Epithelial cell of prostate (primary cell): ENCODE results near the gene TROAP.

ENCODE experiments used
- DNase-seq: peaks from one replicate; pipeline ENCODE4 v3.0.0-alpha.2; 2011; ENCODE audit warnings: low read depth, low spot score
- H3K27ac ChIP-seq: fragments of 450-650 bp; 2 replicates; pipeline ENCODE4 v1.5.1; 2017; ENCODE audit warnings: mild to moderate bottlenecking

Gene TROAP

GRCh38 chr12:49340971-49341776 is 18.1 kb downstream of the TROAP start:
- no peak for DNase-seq
- H3K27ac ChIP-seq, result no peak overlapping the region

DNA sequence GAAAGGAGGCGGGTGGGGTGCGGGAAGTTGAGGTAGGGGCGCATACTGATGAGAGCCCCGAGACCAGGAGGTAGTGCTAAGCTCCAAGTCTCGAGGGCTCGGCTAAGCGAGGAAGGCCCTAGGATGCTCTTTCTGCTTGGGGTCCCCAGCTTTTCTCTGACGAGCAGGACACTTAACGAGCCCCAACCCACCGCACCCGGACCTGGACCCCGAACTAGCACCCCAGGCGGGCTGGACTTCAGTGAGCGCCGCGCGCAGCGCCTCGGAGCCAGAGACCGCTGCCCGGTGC is 18.7 kb downstream of the TROAP start:
- no peak for DNase-seq
- no peak overlapping the region for H3K27ac ChIP-seq

DNA sequence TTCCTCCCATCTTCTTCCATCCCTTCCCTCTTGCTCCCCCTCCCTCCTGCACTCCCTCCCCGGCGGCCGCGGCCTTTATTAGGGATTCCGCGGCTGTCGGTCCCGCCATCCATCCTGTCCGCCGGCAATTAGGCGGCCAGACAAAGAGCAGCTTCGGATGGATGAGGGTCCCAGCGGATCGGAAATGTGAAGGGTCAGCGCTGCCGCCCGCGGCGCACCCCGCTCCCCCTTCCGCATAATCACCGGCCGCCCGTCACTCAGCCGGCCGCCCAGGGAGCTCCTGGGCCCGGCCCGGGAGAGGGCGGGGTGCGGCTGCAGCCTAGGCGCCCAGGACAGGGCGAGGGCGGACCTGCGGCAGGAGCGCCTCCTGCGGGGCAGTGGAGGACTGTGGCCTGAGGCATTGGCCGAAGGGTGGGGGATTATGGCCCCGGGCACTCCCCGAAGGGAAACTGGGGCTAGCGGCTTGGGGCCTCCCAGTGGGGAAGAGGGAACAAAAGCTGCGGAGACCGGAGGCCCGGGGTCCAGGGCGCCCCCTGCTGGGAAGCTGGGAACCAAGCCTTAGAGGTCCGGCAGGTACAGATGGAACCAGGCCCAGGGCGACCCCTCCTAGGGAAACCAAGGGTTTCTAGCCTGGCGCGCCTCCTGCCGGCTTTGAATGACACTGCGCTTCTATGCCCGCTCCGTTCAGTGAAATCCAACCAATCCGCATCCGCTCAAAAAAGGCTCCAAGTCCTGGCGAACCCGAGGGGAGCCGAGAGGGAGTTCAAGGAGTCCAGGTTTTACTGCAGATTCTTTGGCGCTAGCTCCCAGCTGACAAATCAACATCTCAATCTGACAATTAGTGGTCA is 19.2 kb downstream of the TROAP start:
- no peak overlapping the region for H3K27ac ChIP-seq
- DNase-seq, result no peak

GRCh38 chr12:49342914-49343731 is 20.1 kb downstream of the TROAP start:
- DNase-seq, result no peak
- no peak overlapping the region for H3K27ac ChIP-seq

DNA sequence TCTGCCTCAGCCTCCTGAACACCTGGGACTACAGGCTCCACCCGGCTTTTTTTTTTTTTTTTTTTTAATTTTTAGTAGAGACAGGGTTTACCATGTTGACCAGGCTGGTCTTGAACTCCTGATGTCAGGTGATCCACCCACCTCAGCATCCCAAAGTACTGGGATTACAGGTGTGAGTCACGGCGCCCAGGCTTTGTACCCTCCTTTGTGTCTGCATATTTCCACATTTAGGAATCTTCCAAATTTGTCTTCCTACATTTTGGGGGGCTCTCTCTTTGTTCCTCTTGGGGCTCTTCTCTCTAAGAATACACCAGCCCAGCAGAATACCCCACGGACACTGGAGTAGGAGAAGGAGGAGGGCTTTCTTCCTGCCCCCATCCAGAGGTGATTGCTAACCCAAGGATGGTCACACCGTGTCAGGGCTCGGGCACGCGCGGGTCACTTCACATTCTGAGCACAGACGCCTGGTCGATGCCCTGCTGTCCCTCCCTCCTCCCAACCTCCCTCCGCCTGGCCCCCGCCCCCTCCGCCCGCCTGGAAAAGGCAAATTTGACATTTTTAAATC is 21.5 kb downstream of the TROAP start:
- DNase-seq, result no peak

GRCh38 chr12:49345051-49345824 is 22.2 kb downstream of the TROAP start:
- H3K27ac ChIP-seq, result no peak overlapping the region
- no peak for DNase-seq

More for the DNA sequence above, 21.5 kb downstream of the TROAP start:
- no peak overlapping the region for H3K27ac ChIP-seq

DNA sequence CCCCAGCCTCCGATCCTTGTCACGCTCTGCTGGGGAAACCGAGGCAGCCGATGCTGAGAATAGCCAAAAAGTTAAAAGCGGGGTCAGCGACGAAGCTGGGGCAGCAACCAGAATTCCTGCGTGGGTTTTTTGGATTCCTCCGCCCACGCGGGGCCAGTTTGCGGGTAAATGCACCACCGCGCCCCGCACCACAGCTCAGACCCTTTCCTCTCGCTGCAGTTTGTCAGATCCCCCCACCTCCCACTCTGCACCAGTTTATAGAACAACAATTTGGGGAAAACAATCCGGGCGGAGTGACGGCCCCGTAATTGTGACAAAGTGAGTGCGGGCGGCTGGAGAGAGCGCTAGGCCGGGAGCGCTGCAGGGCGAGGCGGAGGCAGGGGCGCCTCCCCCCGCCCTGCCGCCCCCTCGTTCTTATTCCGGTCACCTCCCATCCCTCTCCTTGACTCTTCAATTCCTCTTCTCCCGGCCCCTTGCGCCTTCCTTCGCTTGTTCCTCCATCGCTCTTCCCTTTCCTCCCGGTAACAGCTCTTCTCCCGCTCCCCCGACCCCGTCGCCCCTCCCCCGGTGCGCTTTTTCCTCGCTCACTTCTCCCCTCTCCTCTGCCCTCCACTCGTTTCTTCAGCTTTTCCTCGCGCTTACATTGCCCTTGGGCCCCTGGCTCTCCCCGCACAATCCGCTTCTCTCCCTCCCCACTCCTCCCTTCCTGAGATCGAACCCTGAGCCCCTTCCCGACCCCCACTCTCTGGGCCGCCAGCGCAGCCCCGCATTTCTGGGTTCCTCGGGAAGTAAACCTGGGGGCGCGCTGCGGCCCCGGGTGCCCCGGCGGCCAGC is 23.0 kb downstream of the TROAP start:
- no peak overlapping the region for H3K27ac ChIP-seq
- no peak for DNase-seq

DNA sequence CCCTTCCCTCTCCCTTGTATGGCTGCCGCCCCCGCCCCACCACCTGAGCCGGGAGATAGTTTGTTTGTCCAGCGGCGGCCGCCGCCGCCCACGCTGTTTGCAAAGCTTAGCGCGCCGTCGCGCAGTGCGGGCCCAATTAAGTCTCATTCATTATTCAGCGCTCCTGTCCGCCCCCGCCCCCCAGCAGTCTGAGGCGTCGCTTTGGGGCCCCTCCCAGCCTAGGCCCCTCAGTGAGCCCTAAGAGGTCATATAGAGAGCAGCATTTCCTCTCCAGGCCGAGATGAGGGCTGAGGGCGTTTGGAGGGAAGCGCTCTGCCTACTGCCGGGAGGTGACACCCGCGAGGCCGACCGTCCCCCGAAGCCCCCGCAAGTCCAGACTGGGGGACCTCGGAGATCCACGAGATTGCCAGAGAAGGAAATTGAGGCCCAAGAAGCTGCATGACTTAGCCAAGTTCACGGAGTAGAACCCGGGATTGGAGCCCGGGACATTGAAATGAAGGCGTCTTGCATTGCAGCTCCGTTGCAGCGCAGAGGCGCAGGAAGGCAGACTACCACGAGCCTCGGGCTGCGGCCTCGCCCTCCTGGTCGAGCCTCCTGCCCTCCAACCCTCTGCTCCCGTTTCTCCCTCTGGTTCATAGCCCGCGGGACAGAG is 23.7 kb downstream of the TROAP start, which contains the start of gene DNAJC22:
TSS of gene DNAJC22 (plus strand) at position 230 of the 652 bp plus-strand sequence. CDS start 1,985 bp downstream, outside the sequence.
- no peak within 1 kb of the TSS for H3K27ac ChIP-seq
- no peak for DNase-seq

DNA sequence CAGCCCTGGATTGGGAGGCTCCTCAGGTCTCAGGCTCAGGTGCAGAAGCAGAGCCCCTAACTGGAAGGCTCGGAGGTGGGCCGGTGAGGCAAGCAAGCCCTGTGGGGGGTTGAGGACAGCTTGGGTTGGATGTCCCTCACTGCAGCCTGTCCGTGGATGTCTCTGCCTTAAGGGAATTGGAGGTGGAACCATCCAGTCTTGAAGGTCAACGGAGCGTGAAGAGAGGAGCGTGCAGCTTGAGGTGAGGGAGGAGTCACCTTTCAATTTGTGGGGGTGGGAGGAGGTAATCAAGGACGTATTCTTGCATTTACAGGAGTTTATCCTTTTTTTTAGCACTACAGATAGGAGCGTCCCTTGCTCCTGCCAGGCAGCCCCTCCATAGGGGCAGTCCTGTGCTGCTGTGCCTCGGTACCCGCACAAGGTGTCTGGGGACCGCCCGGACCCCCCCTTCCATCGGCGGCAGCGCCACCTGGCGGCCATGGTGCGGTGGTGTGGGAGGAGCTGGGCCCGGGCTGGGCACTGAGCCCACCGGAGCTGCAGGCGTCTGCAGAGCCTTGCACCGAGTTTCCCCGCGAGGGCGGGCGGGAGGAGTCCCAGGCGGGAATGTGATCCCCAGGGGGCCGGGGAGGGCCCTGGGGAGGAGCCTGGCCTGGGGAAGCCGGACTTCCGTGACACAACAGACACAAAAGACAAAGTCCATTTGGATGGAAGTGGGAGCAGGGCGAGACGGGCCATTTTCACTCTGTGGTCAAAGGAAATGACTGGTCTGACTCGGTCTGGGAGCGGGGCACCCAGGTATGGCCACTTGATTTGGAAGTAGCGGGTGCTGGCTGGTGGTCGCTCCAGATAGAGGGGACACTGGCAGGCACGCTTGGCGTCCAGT is 24.5 kb downstream of the TROAP start:
- DNase-seq, result no peak
- H3K27ac ChIP-seq, result no peak overlapping the region

DNA sequence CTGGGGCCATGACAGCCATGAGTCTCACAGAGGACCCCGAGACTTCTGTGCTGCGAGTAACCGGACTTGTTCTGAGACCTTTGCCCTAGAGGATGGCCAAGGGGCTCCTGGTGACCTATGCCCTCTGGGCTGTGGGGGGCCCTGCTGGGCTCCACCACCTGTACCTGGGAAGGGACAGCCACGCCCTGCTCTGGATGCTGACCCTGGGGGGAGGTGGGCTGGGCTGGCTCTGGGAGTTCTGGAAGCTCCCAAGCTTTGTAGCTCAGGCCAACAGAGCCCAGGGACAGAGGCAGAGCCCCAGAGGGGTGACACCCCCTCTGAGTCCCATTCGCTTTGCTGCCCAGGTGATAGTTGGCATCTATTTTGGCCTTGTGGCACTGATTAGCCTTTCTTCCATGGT is 25.7 kb downstream of the TROAP start:
- DNase-seq, result no peak
- H3K27ac ChIP-seq, result no peak overlapping the region

DNA sequence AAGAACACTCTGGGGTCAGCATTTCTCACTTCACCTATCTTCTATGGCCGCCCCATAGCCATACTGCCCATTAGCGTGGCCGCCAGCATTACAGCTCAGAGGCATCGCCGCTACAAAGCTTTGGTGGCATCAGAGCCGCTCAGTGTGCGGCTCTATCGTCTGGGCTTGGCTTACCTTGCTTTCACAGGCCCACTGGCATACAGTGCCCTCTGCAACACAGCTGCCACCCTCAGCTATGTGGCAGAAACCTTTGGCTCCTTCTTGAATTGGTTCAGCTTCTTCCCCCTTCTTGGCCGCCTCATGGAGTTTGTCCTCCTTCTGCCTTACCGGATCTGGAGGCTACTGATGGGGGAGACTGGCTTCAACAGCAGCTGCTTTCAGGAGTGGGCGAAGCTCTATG is 26.2 kb downstream of the TROAP start:
- DNase-seq, result no peak

DNA sequence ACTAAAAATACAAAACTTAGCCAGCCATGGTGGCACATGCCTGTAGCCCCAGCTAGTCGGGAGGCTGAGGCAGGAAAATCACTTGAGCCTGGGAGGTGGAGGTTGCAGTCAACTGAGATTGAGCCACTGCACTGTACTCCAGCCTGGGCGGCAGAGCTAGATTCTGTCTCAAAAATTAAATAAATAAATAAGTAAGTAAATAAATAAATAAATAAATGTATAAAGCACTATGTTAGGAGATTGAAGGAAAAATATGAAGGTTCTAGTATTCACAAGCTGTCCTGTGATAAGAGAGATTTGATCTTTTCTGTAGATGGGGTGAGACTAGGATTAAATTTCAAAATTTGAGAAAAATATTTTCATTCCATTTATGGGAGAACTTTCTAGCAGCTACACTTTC is 29.3 kb downstream of the TROAP start:
- no peak overlapping the region for H3K27ac ChIP-seq
- DNase-seq, result no peak

More for the DNA sequence above, 26.2 kb downstream of the TROAP start:
- H3K27ac ChIP-seq, result no peak overlapping the region

DNA sequence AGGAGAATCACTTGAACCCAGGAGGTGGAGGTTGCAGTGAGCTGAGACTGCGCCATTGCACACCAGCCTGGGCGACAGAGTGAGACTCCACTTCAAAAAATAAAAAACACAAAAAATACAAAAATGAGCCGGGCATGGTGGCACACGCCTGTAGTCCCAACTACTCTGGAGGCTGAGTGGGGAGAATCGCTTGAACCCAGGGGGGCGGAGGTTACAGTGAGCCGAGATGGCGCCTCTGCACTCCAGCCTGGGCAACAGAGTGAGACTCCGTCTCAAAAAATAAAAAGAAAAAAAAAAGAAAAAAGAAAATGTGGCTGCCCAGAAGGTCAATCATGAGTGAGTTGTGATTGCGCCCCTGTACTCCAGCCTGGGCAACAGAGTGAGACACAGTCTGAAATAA is 32.9 kb downstream of the TROAP start:
- no peak overlapping the region for H3K27ac ChIP-seq
- no peak for DNase-seq

GRCh38 chr12:49357103-49357678 is 34.1 kb downstream of the TROAP start:
- H3K27ac ChIP-seq, result peak overlapping the region; percentile 33
- no peak for DNase-seq

- H3K27ac ChIP-seq, result no peak overlapping the region
- DNase-seq, result peak; percentile 41
Measured at GRCh38 chr12:49358483-49359141, 35.6 kb downstream of the TROAP start.

- no peak for DNase-seq
- no peak overlapping the region for H3K27ac ChIP-seq
Measured at GRCh38 chr12:49359671-49360070, 36.6 kb downstream of the TROAP start.
